RWPE2 (cell line): ENCODE data around the gene G6PC1.
"Not testable (repeated sequence)": the region's sequence is repeated elsewhere in the genome, so short reads cannot be mapped to it uniquely, and the experiment has no call there.

Experiments
- ATAC-seq: fragments of 200-7000 bp; cut with Tn5 transposase; 3 replicates; pipeline ENCODE4 v1.9.1; 2021; ENCODE audit warnings: low read depth
- DNase-seq: peaks from one replicate; pipeline ENCODE4 v3.0.0-alpha.2; 2020; ENCODE audit warnings: low spot score
- H3K27ac ChIP-seq: fragments of 450-650 bp; 2 replicates; pipeline ENCODE4 v1.5.1; 2017; ENCODE audit warnings: mild to moderate bottlenecking; ENCODE audit not compliant: poor library complexity, severe bottlenecking
- H3K27me3 ChIP-seq: fragments of 250-450 bp; sonication (Bioruptor Pico); 2 replicates; pipeline ENCODE4 v1.5.1; 2021; ENCODE audit warnings: mild to moderate bottlenecking, moderate library complexity; ENCODE audit not compliant: insufficient read depth, poor library complexity, severe bottlenecking
- H3K36me3 ChIP-seq: fragments of 250-450 bp; sonication (Bioruptor Pico); 2 replicates; pipeline ENCODE4 v1.5.1; 2020; ENCODE audit warnings: low read depth, mild to moderate bottlenecking, moderate library complexity
- H3K4me1 ChIP-seq: fragments of 250-450 bp; sonication (Bioruptor Pico); 2 replicates; pipeline ENCODE4 v1.5.1; 2021; ENCODE audit warnings: mild to moderate bottlenecking, moderate library complexity; ENCODE audit not compliant: insufficient read depth, poor library complexity, severe bottlenecking
- H3K4me3 ChIP-seq: fragments of 250-450 bp; sonication (Bioruptor Pico); 2 replicates; pipeline ENCODE4 v1.5.1; 2021; ENCODE audit warnings: mild to moderate bottlenecking, moderate library complexity; ENCODE audit not compliant: severe bottlenecking
- H3K9me3 ChIP-seq: fragments of 250-450 bp; sonication (Bioruptor Pico); 2 replicates; pipeline ENCODE4 v1.5.1; 2021; ENCODE audit warnings: mild to moderate bottlenecking, moderate library complexity; ENCODE audit not compliant: severe bottlenecking
- TF ChIP-seq, protein P1 (sequence below): fragments of 450-650 bp; IDR thresholded peaks from one replicate; pipeline ENCODE4 v1.5.1; 2017; ENCODE audit warnings: mild to moderate bottlenecking, moderate library complexity; ENCODE audit not compliant: poor library complexity, severe bottlenecking

Gene G6PC1

DNA sequence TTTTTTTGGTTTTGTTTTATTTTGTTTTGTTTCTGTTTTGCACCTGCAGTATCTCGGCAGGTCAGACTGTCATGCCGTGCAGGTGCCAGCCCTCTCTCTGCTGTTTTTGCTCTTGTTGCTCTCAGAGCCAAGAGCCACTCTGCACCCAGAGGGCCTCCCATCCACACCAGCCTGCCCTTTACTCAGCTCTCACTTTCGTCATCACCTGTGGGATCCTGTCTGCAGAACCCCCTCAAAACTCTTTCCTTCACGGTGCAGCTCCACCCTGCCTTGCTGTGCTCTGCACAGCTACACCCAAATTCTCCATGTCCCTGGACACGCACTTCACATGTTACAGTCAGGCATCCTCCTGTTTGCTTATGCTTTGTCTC lies 47.0 kb upstream of the G6PC1 start:
- no peak overlapping the region for H3K27ac ChIP-seq
- no peaks in the 10 kb centered on the region for H3K9me3 ChIP-seq
- TF ChIP-seq, protein P1, sequence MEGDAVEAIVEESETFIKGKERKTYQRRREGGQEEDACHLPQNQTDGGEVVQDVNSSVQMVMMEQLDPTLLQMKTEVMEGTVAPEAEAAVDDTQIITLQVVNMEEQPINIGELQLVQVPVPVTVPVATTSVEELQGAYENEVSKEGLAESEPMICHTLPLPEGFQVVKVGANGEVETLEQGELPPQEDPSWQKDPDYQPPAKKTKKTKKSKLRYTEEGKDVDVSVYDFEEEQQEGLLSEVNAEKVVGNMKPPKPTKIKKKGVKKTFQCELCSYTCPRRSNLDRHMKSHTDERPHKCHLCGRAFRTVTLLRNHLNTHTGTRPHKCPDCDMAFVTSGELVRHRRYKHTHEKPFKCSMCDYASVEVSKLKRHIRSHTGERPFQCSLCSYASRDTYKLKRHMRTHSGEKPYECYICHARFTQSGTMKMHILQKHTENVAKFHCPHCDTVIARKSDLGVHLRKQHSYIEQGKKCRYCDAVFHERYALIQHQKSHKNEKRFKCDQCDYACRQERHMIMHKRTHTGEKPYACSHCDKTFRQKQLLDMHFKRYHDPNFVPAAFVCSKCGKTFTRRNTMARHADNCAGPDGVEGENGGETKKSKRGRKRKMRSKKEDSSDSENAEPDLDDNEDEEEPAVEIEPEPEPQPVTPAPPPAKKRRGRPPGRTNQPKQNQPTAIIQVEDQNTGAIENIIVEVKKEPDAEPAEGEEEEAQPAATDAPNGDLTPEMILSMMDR: no peak
- no peak overlapping the region for H3K4me3 ChIP-seq
- DNase-seq (no peak), ATAC-seq (no peak)
- H3K36me3 ChIP-seq: no peaks in the 10 kb centered on the region
- no peaks in the 10 kb centered on the region for H3K4me1 ChIP-seq
- H3K27me3 ChIP-seq: no peaks in the 10 kb centered on the region

DNA sequence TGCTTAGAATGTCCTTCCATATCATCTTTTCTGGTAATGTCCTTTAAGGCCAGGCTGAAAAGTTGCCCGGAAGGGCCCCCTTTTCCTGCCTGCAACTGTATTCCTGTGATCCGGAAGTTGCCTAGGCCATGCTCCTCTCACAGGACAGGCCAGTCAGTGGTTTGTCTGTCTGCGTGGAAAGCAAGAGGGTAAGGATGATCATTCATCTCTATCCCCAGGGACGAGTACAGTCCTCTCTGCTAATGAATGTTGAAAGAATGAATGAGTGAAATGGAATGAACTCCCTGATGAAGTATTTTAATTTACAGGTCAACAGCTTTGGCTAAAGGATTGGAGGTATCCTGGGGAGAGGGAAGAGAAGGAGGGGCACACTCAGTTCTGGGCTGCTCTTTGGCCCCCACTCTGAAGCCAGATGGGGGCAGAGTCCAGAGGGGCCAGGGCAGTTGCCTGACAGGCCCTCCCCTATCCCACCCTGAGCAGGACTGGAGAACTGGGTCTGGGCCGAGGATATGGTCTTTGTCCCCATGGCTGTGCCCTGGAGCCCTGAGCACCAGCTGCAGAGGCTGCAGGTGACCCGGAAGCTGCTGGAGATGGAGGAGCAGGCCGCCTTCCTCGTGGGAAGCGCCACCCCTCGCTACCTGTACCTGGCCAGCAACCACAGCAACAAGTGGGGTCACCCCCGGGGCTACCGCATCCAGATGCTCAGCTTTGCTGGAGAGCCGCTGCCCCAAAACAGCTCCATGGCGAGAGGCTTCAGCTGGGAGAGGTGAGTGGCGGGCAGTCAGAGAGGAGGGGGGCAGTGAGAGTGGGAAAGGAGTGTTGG lies 46.4 kb upstream of the G6PC1 start:
- H3K27me3 ChIP-seq: no peaks in the 10 kb centered on the region
- H3K36me3 ChIP-seq: no peaks in the 10 kb centered on the region
- no peaks in the 10 kb centered on the region for H3K4me1 ChIP-seq
- DNase-seq (no peak), ATAC-seq (no peak)
- H3K4me3 ChIP-seq: no peak overlapping the region
- no peak overlapping the region for H3K27ac ChIP-seq
- H3K9me3 ChIP-seq: no peaks in the 10 kb centered on the region
- TF ChIP-seq, protein P1: no peak

DNA sequence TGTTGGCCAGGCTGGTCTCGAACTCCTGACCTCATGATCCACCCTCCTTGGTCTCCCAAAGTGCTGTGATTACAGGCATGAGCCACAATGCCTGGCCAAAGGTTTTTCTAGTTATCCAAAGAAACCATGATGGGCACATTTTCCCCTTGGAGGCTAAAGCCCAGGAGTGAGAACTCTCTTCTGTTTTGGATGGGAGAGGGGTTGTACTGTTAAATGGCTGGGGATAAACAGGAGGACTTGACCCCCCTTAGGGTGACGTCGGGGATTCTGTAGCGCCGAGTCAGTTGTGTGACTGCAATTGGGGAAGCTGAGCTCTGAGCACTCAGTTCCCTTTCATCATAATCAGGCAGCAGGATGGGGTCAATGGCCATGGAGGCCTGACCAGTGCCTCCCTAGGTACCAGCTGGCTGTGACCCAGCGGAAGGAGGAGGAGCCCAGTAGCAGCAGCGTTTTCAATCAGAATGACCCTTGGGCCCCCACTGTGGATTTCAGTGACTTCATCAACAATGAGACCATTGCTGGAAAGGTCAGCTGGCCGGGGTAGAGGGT lies 45.5 kb upstream of the G6PC1 start:
- Histone ChIP-seq H3K4me3 (no peak overlapping the region), H3K36me3 (no peaks in the 10 kb centered on the region), H3K27me3 (no peaks in the 10 kb centered on the region), H3K9me3 (no peaks in the 10 kb centered on the region), H3K27ac (no peak overlapping the region), H3K4me1 (no peaks in the 10 kb centered on the region)
- ATAC-seq (no peak), DNase-seq (no peak)
- TF ChIP-seq, protein P1: no peak

DNA sequence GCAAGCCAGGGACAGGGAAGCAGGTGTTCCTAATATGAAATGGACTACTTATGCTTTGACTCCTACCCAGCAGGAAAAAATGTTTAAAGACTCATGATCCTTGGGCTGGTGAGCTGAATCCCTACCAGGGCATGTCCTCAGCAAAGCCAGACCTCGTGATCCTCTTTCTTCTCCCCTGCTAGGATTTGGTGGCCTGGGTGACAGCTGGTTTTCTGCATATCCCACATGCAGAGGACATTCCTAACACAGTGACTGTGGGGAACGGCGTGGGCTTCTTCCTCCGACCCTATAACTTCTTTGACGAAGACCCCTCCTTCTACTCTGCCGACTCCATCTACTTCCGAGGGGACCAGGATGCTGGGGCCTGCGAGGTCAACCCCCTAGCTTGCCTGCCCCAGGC lies 44.5 kb upstream of the G6PC1 start:
- H3K27ac ChIP-seq, H3K4me3 ChIP-seq, DNase-seq, ATAC-seq, H3K4me1 ChIP-seq, H3K27me3 ChIP-seq, H3K36me3 ChIP-seq, H3K9me3 ChIP-seq: not testable (repeated sequence)

DNA sequence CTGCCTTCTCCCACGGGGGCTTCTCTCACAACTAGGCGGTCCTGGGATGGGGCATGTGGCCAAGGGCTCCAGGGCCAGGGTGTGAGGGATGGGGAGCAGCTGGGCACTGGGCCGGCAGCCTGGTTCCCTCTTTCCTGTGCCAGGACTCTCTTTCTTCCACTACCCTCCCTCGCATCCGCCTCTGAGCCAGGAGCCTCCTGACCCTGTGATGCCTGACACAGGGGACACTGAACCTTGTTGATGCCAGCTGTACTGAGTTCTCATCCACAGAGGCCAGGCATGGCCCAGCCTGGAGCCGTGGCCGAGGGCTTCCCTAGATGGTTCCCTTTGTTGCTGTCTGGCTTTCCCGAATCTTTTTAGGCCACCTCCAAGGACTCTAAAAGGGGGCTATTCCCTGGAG lies 44.1 kb upstream of the G6PC1 start:
- not testable (repeated sequence) for H3K36me3 ChIP-seq, H3K27me3 ChIP-seq, H3K27ac ChIP-seq, ATAC-seq, DNase-seq, H3K4me3 ChIP-seq, H3K9me3 ChIP-seq, H3K4me1 ChIP-seq

DNA sequence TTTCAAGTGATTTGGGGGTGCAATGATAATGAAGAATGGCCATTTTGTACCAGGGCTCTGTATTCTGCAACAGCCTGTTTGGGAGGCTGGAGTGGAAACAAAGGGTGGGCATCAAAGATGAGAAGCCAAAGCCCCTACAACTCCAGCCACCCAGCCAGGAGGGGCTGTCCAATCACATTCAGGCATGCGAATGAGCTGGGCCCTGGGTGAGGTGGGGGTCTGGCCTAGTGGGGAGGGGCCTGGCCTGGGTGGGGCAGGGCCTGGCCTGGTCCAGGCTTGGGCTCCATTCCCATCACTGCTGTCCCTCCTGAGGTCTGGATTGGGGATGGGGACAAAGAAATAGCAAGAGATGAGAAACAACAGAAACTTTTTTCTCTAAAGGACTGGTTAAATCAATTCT lies 43.2 kb upstream of the G6PC1 start:
- no peak overlapping the region for H3K4me3 ChIP-seq
- DNase-seq (no peak), ATAC-seq (no peak)

More for the DNA sequence above, 43.2 kb upstream of the G6PC1 start:
- Histone ChIP-seq H3K9me3 (no peaks in the 10 kb centered on the region), H3K27me3 (no peaks in the 10 kb centered on the region), H3K27ac (no peak overlapping the region), H3K36me3 (no peaks in the 10 kb centered on the region), H3K4me1 (no peaks in the 10 kb centered on the region)
- TF ChIP-seq, protein P1: no peak
